GM12873 (cell line): ENCODE measurements around the gene ZNF83.

Source experiments
- TF ChIP-seq, protein P1 (sequence below): IDR thresholded peaks from 2 replicates; pipeline ENCODE4 v1.5.1; 2012; ENCODE audit warnings: low read depth, mild to moderate bottlenecking, moderate library complexity, low read length, control low read depth; ENCODE audit not compliant: insufficient read depth; ENCODE audit errors: missing control alignments

The ZNF83 gene

DNA sequence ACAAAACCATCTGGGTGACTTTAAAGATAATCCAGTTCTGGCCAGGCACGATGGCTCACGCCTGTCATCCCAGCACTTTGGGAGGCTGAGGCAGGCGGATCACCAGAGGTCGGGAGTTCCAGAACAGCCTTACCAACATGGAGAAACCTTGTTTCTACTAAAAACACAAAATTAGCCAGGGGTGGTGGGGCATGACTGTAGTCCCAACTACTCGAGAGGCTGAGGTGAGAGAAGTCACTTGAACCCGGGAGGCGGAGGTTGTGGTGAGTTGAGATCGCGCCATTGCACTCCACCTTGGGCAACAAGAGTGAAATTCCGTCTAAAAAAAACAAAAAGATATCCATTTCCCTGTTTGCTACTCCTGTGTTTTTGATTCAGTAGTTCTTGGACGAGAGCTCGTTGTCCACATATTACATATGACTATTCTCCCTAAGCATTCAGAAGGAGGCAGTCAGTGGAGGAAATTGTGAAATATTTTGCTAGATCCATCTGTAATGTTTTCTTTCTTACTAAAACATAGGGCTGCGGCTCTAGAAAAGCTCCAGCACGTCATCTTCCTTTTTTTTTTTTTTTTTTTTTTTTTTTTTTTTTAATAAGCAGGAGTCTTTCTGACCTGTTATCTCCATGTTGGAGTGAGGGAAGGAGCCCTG lies 34.5 kb downstream of the ZNF83 start:
- TF ChIP-seq, protein P1, sequence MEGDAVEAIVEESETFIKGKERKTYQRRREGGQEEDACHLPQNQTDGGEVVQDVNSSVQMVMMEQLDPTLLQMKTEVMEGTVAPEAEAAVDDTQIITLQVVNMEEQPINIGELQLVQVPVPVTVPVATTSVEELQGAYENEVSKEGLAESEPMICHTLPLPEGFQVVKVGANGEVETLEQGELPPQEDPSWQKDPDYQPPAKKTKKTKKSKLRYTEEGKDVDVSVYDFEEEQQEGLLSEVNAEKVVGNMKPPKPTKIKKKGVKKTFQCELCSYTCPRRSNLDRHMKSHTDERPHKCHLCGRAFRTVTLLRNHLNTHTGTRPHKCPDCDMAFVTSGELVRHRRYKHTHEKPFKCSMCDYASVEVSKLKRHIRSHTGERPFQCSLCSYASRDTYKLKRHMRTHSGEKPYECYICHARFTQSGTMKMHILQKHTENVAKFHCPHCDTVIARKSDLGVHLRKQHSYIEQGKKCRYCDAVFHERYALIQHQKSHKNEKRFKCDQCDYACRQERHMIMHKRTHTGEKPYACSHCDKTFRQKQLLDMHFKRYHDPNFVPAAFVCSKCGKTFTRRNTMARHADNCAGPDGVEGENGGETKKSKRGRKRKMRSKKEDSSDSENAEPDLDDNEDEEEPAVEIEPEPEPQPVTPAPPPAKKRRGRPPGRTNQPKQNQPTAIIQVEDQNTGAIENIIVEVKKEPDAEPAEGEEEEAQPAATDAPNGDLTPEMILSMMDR = no peak

DNA sequence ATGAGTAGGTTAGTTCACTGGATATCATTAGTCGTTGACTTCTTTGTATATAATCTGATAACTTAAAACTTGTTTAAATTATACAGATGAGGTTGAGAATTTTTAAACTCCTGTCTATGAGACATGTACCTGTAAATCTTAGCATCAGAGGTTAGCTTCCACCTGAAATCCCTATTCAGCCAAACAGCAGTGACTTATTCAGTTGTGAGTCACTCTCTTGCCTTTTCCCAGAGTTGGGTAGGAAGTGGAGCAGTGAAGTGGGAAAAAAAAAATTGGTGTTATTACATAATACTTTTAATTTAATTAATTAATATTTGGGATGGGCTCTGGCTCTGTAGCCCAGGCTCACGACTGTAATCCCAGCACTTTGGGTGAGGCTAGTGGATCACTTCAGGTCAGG lies 35.2 kb downstream of the ZNF83 start:
- TF ChIP-seq, protein P1 = no peak

DNA sequence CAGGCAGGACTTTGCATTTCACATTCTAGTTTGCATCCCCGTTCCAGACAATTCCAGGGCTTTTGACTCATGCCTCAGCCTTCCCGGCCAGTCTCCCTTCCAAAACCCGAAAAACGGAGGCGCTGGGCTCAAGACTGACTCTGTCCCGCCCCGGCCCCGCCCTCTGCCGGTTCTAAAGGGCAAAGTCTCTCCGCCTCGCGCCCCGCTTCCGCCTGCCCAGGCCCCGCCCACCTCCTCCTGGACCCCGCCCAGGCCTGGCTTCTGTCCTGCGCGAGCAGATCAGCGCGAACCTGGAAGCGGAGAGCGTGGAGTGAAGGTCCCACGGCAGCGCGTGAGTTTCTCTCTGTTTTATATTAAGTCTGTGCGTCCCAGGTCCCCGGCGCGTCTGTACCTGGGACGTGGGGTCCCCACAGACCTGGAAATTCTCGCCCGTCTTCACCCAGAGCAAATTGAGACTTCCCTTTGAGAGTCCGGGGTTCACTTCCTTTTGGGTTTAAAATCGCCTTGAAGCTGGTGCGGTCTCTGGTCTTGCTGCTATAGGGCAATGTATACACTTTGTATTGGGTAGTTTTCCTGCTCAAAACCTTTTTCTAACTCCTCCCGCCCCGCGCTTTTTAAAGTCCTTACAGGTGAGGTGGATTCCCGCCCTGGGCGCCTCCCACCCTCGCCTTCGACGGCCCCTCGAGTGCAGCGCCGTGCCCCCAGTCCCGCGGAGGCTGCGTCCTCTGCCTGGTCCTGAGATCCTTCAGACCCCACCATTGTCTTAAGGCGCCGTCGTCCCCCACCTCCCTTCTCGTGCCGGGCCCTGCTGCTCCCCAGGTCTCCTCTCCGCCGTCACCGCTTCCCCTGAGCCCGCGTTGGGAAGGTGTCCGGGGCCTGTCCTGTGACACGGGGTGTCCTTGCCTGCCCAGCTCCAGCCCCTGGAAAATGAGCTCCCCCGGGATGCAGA lies 36.9 kb downstream of the ZNF83 start:
- TF ChIP-seq, protein P1 = peak; percentile 16

DNA sequence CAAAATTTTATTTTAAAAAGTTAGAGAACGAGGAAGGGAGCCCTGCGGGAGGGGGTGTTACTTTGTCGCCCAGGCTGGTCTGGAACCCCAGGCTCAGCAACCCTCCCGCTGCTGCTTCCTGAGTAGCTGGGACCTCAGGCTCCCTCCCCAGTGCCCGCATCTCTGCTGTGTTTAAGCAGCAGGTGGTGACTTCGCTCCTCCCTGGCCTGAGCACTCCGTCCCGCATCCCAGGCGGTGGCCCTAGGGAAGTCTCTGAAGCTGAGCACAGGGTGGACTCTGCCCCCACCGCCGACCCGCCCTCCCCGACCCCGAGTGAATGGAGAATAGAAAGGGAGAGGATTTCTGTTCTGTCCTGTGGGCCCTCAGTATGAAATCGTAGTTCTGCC lies 37.5 kb downstream of the ZNF83 start:
- TF ChIP-seq, protein P1 = no peak

DNA sequence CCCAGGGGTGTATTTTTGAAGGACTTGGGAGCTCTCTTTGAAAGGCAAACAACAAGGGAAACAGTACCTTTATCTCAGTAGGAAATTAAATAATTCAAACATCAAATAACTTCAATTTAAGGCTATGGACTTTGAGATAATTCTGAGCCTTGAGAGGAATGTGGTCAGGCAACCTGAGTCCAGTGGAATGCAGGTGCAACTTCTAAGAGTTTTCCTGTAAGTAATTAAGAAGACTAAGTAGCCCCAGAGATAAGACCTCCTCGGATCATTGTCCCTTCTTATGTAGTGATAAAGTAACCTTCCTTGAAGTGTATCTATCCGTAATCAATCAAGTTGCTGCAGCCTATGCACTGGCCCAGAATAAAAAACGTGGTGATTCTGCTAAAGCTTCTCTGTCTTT lies 38.9 kb downstream of the ZNF83 start:
- TF ChIP-seq, protein P1 = no peak

DNA sequence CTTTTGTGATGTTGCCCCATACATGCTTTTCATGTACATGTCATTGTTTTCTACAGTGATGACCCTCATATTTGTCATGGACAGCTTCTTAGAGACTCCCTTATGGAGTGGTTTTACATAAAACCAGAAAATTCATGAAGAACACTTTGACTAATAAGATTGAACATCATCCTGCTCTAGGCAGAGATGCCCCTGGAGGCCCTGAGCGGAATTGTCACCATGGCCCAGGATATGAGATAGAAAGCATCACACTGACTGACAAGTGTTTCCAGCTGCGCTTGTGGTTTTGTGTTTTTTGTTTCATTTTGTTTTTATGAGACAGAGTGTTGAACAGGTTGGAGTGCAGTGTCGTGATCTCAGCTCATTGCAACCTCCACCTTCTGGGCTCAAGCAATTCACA lies 45.9 kb downstream of the ZNF83 start:
- TF ChIP-seq, protein P1 = peak; percentile 29

DNA sequence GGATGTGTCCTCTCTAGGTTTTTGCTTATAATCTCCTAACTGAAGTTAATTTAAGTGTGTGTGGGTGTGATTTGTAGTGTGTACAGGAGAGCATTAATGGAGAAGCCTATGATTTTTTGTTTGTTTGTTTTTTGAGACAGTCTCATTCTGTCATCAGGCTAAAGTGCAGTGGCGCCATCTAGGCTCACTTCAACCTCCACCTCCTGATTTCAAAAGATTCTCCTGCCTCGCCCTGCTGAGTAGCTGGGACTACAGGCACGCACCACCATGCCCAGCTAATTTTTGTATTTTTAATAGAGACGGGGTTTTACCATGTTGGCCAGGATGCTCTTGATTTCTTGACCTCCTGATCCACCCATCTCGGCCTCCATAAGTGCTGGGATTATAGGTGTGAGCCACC lies 47.4 kb downstream of the ZNF83 start:
- TF ChIP-seq, protein P1 = no peak
